IPS-20b (cell line): ENCODE results near the gene CTXND1.

Source experiments
- H3K27ac ChIP-seq: one replicate; pipeline ENCODE4 v1.5.1; 2013; ENCODE audit warnings: low read length
- H3K27me3 ChIP-seq: 2 replicates; pipeline ENCODE4 v1.6.1; 2013; ENCODE audit warnings: mild to moderate bottlenecking, low read length, inconsistent platforms; ENCODE audit not compliant: insufficient read depth
- H3K36me3 ChIP-seq: 2 replicates; pipeline ENCODE4 v1.6.1; 2013; ENCODE audit warnings: low read depth, mild to moderate bottlenecking, inconsistent platforms, low read length, moderate library complexity; ENCODE audit not compliant: insufficient read depth
- H3K4me1 ChIP-seq: 2 replicates; pipeline ENCODE4 v1.6.1; 2013; ENCODE audit warnings: mild to moderate bottlenecking, control low read depth, inconsistent platforms, low read length, moderate library complexity; ENCODE audit not compliant: insufficient read depth
- H3K4me3 ChIP-seq: 2 replicates; pipeline ENCODE4 v1.5.1; 2013; ENCODE audit warnings: mild to moderate bottlenecking, low read length, inconsistent platforms
- H3K9ac ChIP-seq: 2 replicates; pipeline ENCODE4 v1.6.1; 2013; ENCODE audit warnings: low read depth, mild to moderate bottlenecking, inconsistent platforms, low read length, moderate library complexity
- H3K9me3 ChIP-seq: 2 replicates; pipeline ENCODE4 v1.6.1; 2013; ENCODE audit warnings: mild to moderate bottlenecking, low read depth, low read length, inconsistent platforms; ENCODE audit not compliant: insufficient read depth

Gene CTXND1

DNA sequence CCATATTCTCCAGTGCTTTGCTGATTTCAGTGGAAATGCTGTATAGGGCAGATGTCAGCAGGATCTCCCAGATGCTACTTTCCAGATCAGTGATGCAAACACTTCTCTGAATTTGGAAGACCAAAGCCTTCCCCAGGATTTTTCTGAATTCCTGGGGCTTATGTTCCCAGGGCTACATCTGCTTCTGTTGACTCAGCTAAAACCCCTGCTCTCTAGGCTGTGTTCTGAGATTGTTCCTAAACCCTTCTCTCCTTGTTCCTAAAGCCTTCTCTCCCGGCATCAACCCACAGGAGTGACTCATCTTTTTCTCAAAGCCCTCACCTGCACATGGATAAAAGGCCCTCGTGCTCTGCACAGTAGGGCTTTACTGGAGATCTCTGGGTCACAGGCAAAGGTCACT lies 63.8 kb downstream of the CTXND1 start:
- peaks cover 18% of the 10 kb centered on the region; the same call in 1 of the 2 replicates for H3K36me3 ChIP-seq
- peak overlapping the region; percentile 23 for H3K27ac ChIP-seq
- no peaks in the 10 kb centered on the region for H3K27me3 ChIP-seq
- H3K4me1 ChIP-seq: peaks cover 10% of the 10 kb centered on the region
- no peaks in the 10 kb centered on the region for H3K9me3 ChIP-seq
- H3K9ac ChIP-seq: peak overlapping the region; percentile 18; the same call in 1 of the 2 replicates
- H3K4me3 ChIP-seq: no peak overlapping the region

DNA sequence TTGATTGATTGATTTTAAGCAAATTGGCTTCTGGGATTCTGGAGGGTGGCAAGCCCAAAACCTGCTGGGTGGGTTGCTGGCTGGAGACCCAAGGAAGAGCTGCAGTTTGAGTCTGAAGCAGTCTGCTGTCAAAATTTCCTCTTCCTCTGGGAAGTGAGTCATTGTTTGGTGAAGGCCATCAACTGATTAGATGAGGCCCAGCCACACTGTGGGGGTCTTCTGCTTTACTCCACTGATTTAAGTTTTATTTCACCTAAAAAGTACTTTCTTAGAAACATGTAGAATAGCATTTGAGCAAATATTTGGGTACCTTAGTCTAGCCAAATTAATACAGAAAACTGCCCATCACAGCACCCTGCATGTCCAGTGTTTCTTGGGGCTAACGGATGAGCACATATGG lies 65.4 kb downstream of the CTXND1 start:
- no peak overlapping the region for H3K27ac ChIP-seq
- peaks cover 10% of the 10 kb centered on the region for H3K4me1 ChIP-seq
- no peaks in the 10 kb centered on the region for H3K9me3 ChIP-seq
- no peak overlapping the region for H3K9ac ChIP-seq
- H3K36me3 ChIP-seq: peaks cover 24% of the 10 kb centered on the region; the same call in 1 of the 2 replicates
- no peak overlapping the region for H3K4me3 ChIP-seq
- no peaks in the 10 kb centered on the region for H3K27me3 ChIP-seq

DNA sequence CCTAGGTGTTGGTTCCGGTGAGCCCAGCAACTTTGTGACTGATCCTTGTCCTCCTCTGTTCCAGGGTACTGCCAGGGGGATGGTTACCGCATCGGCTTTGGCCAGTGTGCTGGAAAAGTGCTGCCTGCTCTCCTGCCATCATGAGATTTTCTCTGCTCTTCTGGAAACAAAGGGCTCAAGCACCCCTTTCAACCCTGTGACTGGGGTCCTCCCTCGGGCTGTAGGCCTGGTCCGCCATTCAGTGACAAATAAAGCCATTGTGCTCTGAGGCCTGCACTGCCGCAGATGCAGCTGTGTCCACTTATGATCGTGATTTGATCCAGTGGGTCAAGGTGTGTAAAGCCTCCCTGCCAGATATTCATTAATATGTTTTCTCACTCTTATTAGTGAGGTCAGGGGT lies 65.9 kb downstream of the CTXND1 start:
- H3K27ac ChIP-seq: no peak overlapping the region
- no peaks in the 10 kb centered on the region for H3K9me3 ChIP-seq
- H3K9ac ChIP-seq: no peak overlapping the region
- peaks cover 24% of the 10 kb centered on the region; the same call in 1 of the 2 replicates for H3K36me3 ChIP-seq
- H3K4me1 ChIP-seq: peaks cover 10% of the 10 kb centered on the region
- H3K4me3 ChIP-seq: no peak overlapping the region
- no peaks in the 10 kb centered on the region for H3K27me3 ChIP-seq

DNA sequence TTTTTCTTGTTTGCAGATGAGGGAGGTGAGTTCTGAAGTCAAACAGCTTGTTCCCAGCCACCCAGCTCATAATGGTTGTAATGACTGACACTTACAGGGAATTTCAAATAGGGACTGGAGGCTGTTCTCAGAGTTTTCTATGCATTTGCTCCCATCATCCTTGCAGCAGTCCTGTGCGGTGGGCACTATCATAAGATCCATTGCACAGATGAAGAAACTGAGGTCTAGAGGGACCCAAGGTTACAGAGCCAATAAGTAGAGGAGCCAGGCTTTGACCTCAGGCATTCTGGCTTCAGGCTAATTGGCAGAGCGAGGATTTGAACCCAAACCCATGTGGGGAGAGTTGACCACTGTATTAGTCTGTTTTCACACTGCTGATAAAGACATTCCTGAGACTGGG lies 66.9 kb downstream of the CTXND1 start:
- no peak overlapping the region for H3K9ac ChIP-seq
- peaks cover 24% of the 10 kb centered on the region; the same call in 1 of the 2 replicates for H3K36me3 ChIP-seq
- no peak overlapping the region for H3K4me3 ChIP-seq
- no peaks in the 10 kb centered on the region for H3K9me3 ChIP-seq
- no peak overlapping the region for H3K27ac ChIP-seq
- peaks cover 10% of the 10 kb centered on the region for H3K4me1 ChIP-seq
- H3K27me3 ChIP-seq: no peaks in the 10 kb centered on the region

DNA sequence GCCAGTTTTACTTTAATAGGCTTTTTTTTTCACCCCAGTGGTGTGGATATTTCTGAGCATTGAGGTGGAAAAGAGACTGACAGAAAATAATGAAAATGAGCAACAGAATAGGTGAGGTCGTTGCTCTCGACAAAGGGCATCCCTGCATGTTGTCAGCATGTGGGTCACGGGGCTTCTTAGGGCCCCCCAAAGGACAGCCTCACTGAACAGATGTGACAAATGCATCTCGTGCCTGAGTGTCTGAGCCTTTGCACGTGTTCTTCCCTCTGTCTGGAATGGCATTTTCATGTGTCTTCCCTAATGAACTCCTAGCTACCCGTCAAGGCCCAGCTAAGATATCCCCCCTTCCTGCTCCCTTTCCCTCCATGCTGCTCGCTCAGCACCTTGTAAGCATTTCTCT lies 67.5 kb downstream of the CTXND1 start:
- H3K4me1 ChIP-seq: peaks cover 10% of the 10 kb centered on the region
- no peaks in the 10 kb centered on the region for H3K27me3 ChIP-seq
- no peak overlapping the region for H3K9ac ChIP-seq
- H3K36me3 ChIP-seq: peaks cover 24% of the 10 kb centered on the region; the same call in 1 of the 2 replicates
- H3K27ac ChIP-seq: no peak overlapping the region
- no peaks in the 10 kb centered on the region for H3K9me3 ChIP-seq
- H3K4me3 ChIP-seq: no peak overlapping the region

DNA sequence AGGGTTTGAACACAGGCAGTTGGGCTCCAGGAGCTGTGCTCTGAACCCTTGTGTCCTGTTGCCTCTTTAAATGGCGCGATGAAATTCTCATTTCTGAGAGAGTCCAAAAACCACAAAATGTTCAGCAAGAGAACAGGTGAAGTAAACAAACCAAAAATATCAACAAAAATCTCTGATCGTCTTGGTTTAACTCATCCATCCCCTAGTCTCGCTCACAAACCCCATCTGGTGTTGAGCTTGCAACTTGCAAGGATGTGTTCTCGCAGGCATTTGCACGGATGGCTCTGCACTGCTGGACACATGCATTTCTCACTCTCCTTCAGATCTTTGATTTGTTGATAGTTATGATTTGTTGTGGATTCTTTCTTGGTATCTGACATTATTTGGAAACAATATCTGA lies 68.1 kb downstream of the CTXND1 start:
- peaks cover 10% of the 10 kb centered on the region for H3K4me1 ChIP-seq
- no peaks in the 10 kb centered on the region for H3K27me3 ChIP-seq
- no peak overlapping the region for H3K4me3 ChIP-seq
- H3K9me3 ChIP-seq: no peaks in the 10 kb centered on the region
- no peak overlapping the region for H3K27ac ChIP-seq
- no peak overlapping the region for H3K9ac ChIP-seq
- H3K36me3 ChIP-seq: peaks cover 26% of the 10 kb centered on the region; the same call in 1 of the 2 replicates

DNA sequence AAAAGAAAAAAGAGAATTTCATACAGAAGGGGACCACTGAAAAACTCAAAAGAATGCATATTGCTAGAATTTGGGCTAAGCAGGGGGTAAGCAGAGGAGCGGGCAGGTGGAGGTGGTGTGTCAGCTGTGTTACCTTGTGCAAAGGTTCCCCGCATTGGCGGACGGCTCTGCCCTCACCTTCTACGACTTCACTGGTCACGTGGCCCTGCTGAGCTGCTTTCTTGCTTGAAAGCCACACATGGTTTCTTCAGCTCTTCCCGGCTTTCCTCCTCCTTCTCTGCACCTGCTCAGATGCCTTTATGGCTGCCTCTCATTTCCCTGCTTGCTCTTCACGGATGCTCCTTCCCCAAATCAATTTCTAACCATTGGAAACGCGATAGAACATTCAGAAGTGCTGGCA lies 68.7 kb downstream of the CTXND1 start:
- Histone ChIP-seq H3K9ac (no peak overlapping the region), H3K9me3 (no peaks in the 10 kb centered on the region), H3K4me1 (peaks cover 6% of the 10 kb centered on the region), H3K36me3 (peaks cover 27% of the 10 kb centered on the region; the same call in 1 of the 2 replicates), H3K27ac (no peak overlapping the region), H3K27me3 (no peaks in the 10 kb centered on the region), H3K4me3 (no peak overlapping the region)

DNA sequence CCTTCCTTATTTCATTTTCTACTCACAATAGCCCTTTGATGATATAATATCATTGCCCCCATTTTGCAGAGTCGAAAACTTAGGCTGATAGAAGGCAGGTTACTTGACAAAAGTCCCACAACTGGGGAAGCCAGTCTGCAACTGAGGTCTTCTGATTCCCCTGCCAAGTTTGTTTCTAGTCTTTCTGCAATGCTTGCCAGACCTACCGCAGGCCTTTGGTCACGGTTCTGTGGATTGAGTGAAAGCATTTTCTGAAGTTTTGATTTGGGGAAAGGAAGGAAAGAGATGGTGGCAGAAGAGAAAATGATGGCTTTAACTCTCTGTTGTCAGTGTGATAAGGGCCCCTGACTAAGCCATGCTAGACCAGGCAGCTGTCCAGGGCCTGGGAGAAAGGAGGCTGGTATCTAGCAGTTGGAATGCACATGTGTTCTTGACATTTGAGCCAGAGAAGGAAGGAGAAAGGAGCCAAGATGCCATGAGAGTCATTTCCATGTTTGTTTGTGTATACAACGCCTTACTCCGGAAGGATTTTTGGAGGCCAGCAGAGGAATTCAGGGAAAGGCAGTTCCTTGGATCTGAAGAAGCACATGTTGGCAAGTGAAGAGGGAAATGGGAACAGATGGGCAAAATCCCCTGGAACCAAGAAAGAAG lies 69.3 kb downstream of the CTXND1 start:
- Histone ChIP-seq H3K9ac (no peak overlapping the region), H3K4me1 (peaks cover under 1% of the 10 kb centered on the region; the same call in 1 of the 2 replicates), H3K27ac (no peak overlapping the region), H3K9me3 (no peaks in the 10 kb centered on the region), H3K36me3 (peaks cover 27% of the 10 kb centered on the region; the same call in 1 of the 2 replicates), H3K27me3 (no peaks in the 10 kb centered on the region), H3K4me3 (no peak overlapping the region)

DNA sequence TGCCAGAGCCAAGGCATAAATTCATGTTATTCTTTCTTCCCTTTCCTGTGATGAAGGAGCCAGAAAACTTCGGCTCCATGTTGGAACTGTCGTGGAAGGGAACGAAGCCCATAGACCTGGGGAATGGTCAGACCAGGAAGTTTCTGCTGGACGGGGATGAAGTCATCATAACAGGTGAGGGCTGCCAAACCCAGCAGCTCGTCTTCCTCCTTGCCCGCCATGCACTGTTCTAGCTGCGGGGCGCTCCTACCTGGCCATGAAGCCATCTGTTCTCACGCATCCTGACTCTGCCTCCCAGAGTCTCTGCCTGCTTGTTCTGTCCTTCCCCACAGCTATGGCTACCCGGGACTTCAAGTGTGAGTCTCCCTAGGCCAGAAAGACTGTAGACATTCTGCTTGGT lies 71.0 kb downstream of the CTXND1 start:
- H3K36me3 ChIP-seq: peaks cover 14% of the 10 kb centered on the region; the same call in 1 of the 2 replicates
- no peak overlapping the region for H3K9ac ChIP-seq
- H3K27me3 ChIP-seq: no peaks in the 10 kb centered on the region
- H3K9me3 ChIP-seq: no peaks in the 10 kb centered on the region
- no peaks in the 10 kb centered on the region for H3K4me1 ChIP-seq
- H3K27ac ChIP-seq: no peak overlapping the region
- H3K4me3 ChIP-seq: no peak overlapping the region

DNA sequence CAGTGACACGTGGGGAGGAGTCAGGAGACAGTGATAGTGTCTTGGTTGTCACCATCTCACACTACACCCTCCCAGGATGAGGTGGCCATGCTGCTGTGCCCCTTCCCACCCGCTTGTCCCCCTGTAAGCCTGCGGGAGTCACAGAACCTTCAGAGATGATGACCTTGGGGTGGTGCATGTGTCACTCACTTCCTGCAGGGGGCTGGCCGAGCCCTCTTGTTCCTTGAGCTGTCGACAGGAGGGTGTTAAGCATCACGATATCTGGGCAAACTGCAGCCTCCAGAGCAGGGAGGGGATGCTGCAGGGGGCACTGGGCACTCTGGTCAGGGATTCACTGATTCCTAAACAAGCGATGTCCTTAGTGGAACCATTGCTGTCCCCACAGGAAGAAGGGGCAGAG lies 71.5 kb downstream of the CTXND1 start:
- Histone ChIP-seq H3K9me3 (no peaks in the 10 kb centered on the region), H3K27me3 (no peaks in the 10 kb centered on the region), H3K4me1 (no peaks in the 10 kb centered on the region), H3K36me3 (peaks cover 10% of the 10 kb centered on the region; the same call in 1 of the 2 replicates), H3K4me3 (no peak overlapping the region), H3K27ac (no peak overlapping the region), H3K9ac (no peak overlapping the region)

DNA sequence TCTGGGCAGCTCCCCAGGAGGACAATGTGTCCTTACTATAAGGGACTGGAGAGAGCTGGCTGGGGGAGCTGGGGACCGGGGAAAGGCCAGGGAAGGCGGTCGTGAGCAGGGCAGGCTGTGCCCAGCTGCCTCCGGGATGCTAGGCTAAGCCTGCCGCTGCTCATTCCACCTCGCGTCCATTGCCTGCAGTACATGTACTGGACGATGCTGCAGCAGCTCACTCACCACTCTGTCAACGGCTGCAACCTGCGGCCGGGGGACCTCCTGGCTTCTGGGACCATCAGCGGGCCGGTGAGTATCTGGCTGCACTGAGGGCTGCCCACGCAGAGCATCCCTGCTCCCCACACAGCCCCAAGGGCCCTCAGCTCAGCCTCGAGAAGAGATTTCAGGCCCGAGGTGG lies 72.1 kb downstream of the CTXND1 start:
- Histone ChIP-seq H3K4me3 (no peak overlapping the region), H3K9me3 (no peaks in the 10 kb centered on the region), H3K27ac (no peak overlapping the region), H3K9ac (no peak overlapping the region), H3K4me1 (no peaks in the 10 kb centered on the region), H3K36me3 (peaks cover 10% of the 10 kb centered on the region; the same call in 1 of the 2 replicates), H3K27me3 (no peaks in the 10 kb centered on the region)

DNA sequence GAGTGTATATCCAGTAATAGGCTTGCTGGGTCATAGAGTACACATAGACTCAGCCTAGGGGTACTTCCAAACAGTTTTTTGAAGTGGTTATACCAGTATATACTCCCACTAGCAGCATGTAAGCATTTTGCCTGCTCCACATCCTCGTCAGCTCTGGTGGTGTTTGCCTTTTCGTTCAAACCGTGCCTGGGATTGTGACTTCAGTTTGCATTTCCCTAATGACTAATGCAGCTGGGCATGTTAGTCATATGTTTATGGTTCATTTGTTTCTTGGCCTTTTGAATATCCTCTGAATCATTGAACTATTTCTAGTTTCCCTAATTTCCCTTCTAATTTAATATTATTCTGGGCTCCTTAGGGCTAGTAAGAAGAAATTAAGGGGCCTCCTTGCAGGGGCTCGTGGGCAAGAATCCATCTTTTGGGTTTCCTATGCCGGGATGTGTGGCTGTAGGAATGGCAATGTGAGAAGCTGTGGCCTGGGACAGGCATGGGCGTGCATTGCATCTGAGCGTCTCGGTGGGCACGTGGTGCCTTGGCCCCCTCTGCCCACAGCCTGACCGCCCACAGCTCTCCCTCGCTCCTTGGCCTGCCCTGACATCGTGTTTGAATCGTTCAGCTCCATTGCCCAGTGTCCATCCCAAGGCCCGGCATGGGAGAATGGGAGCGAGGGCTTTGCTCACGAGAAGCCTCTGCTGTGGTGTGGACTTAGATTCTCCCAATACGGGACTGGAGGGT lies 72.8 kb downstream of the CTXND1 start:
- no peaks in the 10 kb centered on the region for H3K27me3 ChIP-seq
- no peak overlapping the region for H3K27ac ChIP-seq
- H3K36me3 ChIP-seq: peaks cover 10% of the 10 kb centered on the region; the same call in 1 of the 2 replicates
- no peak overlapping the region for H3K4me3 ChIP-seq
- H3K4me1 ChIP-seq: no peaks in the 10 kb centered on the region
- no peak overlapping the region for H3K9ac ChIP-seq
- no peaks in the 10 kb centered on the region for H3K9me3 ChIP-seq
